Hepatocyte (in vitro differentiated cells): Measurements from ENCODE around the gene GPR153. TPM values are rescaled to one million over a fixed set of nuclear protein-coding genes. Genes with fewer than 3 reads are reported as not detected.
A peak's percentile ranks its signal among the peaks of the same experiment; 100 is the strongest.

ENCODE experiments used
- DNase-seq: peaks from one replicate; pipeline ENCODE4 v3.0.0-alpha.2; 2016; ENCODE audit warnings: low spot score
- H2AFZ ChIP-seq: fragments of 200-600 bp; sonication (generic); 2 replicates; pipeline ENCODE4 v1.6.0; 2016; ENCODE audit warnings: antibody characterized with exemption, mild to moderate bottlenecking
- H3K27ac ChIP-seq: fragments of 200-600 bp; sonication (generic); 2 replicates; pipeline ENCODE4 v1.5.1; 2016; ENCODE audit warnings: mild to moderate bottlenecking
- H3K27me3 ChIP-seq: fragments of 200-600 bp; sonication (generic); 2 replicates; pipeline ENCODE4 v1.6.1; 2016
- H3K36me3 ChIP-seq: fragments of 200-600 bp; sonication (generic); replicated peaks from 2 replicates; pipeline ENCODE4 v1.5.1; 2016; ENCODE audit warnings: low read depth; ENCODE audit not compliant: insufficient read depth
- H3K4me1 ChIP-seq: fragments of 200-600 bp; sonication (generic); 2 replicates; pipeline ENCODE4 v1.5.1; 2016; ENCODE audit warnings: mild to moderate bottlenecking, moderate library complexity; ENCODE audit not compliant: insufficient read depth
- H3K4me2 ChIP-seq: fragments of 200-600 bp; sonication (generic); 2 replicates; pipeline ENCODE4 v1.6.0; 2016
- H3K4me3 ChIP-seq: fragments of 200-600 bp; sonication (generic); 2 replicates; pipeline ENCODE4 v1.5.1; 2016; ENCODE audit warnings: mild to moderate bottlenecking
- H3K79me2 ChIP-seq: fragments of 200-600 bp; sonication (generic); 2 replicates; pipeline ENCODE4 v1.6.0; 2017; ENCODE audit warnings: mild to moderate bottlenecking
- H3K9me2 ChIP-seq: fragments of 200-600 bp; sonication (generic); replicated peaks from 2 replicates; pipeline ENCODE4 v1.6.0; 2017; ENCODE audit warnings: mild to moderate bottlenecking; ENCODE audit not compliant: insufficient read depth
- H3K9me3 ChIP-seq: fragments of 200-600 bp; sonication (generic); 2 replicates; pipeline ENCODE4 v1.5.1; 2016; ENCODE audit warnings: low read depth, mild to moderate bottlenecking
- H4K20me1 ChIP-seq: fragments of 200-600 bp; sonication (generic); 2 replicates; pipeline ENCODE4 v1.6.0; 2016; ENCODE audit warnings: mild to moderate bottlenecking; ENCODE audit not compliant: insufficient read depth, poor library complexity, severe bottlenecking
- EZH2 ChIP-seq: fragments of 200-600 bp; sonication (generic); IDR thresholded peaks from 2 replicates; pipeline ENCODE4 v1.6.1; 2016; ENCODE audit warnings: antibody characterized with exemption, mild to moderate bottlenecking, borderline replicate concordance
- EZH2phosphoT487 ChIP-seq: fragments of 200-600 bp; sonication (generic); IDR thresholded peaks from one replicate; pipeline ENCODE4 v1.6.1; 2018; ENCODE audit warnings: antibody characterized with exemption, mild to moderate bottlenecking, low read depth, moderate library complexity; ENCODE audit not compliant: unreplicated experiment, severe bottlenecking
- WGBS: methylation state at CpG from one replicate; pipeline ENCODE4 v1.1.6; 2016; ENCODE audit warnings: low lambda C conversion rate; ENCODE audit errors: missing lambda C conversion rate; 5-methylcytosine and 5-hydroxymethylcytosine counted together
- polyA plus RNA-seq: library from polyadenylated mRNA; unstranded; fragments of >200 nt; fragmentation: Nextera tagmentation; extraction: Ambion mirVana; gene quantifications from 2 replicates; pipeline ENCODE4 v1.2.1, GENCODE V29; 2016
- total RNA-seq: library from RNA; depleted of rRNA; stranded (reverse); fragments of >200 nt; gene quantifications from 2 replicates; pipeline ENCODE4 v1.2.3, GENCODE V29; 2014
- TF ChIP-seq, protein P1 (sequence below): fragments of 200-600 bp; sonication (generic); IDR thresholded peaks from 2 replicates; pipeline ENCODE4 v1.5.1; 2016; ENCODE audit warnings: antibody characterized with exemption, mild to moderate bottlenecking; ENCODE audit not compliant: poor library complexity

The GPR153 gene
- total and polyA plus RNA-seq, 2 experiments from 2014 or later, result 9.1 to 13.5 TPM

DNA sequence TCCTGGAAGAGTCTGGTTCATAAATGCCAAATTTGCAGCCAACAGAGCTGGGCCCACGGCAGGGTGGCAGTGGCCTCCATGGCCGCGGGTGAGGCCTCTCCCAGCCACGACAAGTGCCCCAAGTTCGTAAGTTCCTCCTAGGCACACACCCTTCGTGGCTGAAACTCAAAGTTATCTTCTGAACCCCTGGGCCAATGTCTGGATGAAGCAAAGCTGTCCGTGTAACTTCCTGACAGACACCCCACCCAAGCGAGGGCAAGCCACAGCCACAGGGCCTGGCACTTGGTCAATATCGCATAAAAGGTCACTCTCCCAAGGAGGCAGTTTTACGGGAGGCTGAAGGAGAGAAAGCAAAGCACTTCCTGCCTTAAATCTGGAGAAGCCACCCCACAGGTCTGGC is 27.8 kb upstream of the GPR153 start:
- H3K4me1 ChIP-seq, result peaks cover 7% of the 10 kb centered on the region
- no peaks in the 10 kb centered on the region for H4K20me1 ChIP-seq
- H3K27ac ChIP-seq, result no peak overlapping the region
- TF ChIP-seq, protein P1, sequence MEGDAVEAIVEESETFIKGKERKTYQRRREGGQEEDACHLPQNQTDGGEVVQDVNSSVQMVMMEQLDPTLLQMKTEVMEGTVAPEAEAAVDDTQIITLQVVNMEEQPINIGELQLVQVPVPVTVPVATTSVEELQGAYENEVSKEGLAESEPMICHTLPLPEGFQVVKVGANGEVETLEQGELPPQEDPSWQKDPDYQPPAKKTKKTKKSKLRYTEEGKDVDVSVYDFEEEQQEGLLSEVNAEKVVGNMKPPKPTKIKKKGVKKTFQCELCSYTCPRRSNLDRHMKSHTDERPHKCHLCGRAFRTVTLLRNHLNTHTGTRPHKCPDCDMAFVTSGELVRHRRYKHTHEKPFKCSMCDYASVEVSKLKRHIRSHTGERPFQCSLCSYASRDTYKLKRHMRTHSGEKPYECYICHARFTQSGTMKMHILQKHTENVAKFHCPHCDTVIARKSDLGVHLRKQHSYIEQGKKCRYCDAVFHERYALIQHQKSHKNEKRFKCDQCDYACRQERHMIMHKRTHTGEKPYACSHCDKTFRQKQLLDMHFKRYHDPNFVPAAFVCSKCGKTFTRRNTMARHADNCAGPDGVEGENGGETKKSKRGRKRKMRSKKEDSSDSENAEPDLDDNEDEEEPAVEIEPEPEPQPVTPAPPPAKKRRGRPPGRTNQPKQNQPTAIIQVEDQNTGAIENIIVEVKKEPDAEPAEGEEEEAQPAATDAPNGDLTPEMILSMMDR, result no peak
- TF ChIP-seq EZH2phosphoT487 (no peak), EZH2 (no peak)
- no peak overlapping the region for H2AFZ ChIP-seq
- H3K27me3 ChIP-seq, result no peaks in the 10 kb centered on the region
- DNase-seq, result no peak
- H3K36me3 ChIP-seq, result no peaks in the 10 kb centered on the region
- H3K9me3 ChIP-seq, result no peaks in the 10 kb centered on the region
- H3K4me3 ChIP-seq, result no peak overlapping the region
- no peaks in the 10 kb centered on the region for H3K9me2 ChIP-seq
- no peak overlapping the region for H3K4me2 ChIP-seq
- WGBS, result 88% methylated on average over 10 of the region's 10 CpGs
- no peaks in the 10 kb centered on the region for H3K79me2 ChIP-seq

GRCh38 chr1:6288026-6288425 is 27.1 kb upstream of the GPR153 start:
- Histone ChIP-seq H3K9me2 (no peaks in the 10 kb centered on the region), H4K20me1 (no peaks in the 10 kb centered on the region), H3K4me1 (peaks cover 7% of the 10 kb centered on the region), H3K27me3 (no peaks in the 10 kb centered on the region), H3K79me2 (no peaks in the 10 kb centered on the region), H3K4me3 (no peak overlapping the region), H3K4me2 (no peak overlapping the region), H2AFZ (no peak overlapping the region), H3K27ac (peak overlapping the region; percentile 29), H3K9me3 (no peaks in the 10 kb centered on the region), H3K36me3 (no peaks in the 10 kb centered on the region)
- WGBS, result 96% methylated on average over 14 of the region's 14 CpGs
- no peak for DNase-seq
- TF ChIP-seq EZH2 (no peak), EZH2phosphoT487 (no peak)
- TF ChIP-seq, protein P1, result no peak

DNA sequence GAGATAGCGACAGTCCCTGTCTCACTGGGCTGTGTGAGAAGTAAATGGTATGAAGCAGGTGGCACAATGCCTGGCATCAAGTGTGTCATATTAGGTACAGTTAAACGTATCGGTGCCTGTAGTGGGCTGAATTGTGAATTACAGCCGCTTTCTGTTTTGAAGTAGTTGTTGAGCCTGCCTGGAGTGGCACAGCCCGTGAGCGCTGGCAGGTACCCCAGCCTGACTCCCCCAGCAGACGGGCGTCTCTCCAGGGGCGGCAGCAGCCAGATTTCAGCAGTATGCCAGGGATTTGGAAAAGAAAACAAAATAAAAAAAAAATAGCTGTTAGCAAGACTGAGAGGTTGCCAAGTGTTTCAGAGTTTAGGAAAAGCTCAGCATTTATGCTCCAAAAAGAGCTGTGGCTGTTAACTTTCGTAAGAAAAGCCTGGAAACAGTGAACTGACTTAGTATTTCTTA is 26.6 kb upstream of the GPR153 start:
- H3K27me3 ChIP-seq, result no peaks in the 10 kb centered on the region
- TF ChIP-seq EZH2phosphoT487 (no peak), EZH2 (no peak)
- TF ChIP-seq, protein P1, result no peak

DNA sequence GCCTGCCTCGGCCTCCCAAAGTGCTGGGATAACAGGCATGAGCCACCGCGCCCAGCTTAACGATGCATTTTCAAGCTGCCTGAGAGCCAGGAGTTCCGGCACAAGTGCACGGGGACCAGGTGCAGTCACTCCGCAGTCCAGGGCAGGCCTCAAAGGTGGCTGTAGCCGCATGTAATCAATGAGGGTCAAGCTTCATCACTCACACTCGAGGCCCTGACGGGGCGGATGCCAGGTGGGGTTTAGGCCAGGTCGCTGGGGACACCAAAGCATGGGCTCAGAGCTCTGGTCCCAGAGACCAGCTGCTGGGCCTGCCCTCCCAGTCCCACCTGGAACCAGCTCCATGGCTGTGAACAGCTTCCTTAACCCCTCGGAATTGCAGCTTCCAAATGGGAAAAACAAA is 26.1 kb upstream of the GPR153 start:
- H3K4me1 ChIP-seq, result peaks cover 7% of the 10 kb centered on the region
- TF ChIP-seq EZH2, result no peak
- no peak for TF ChIP-seq EZH2phosphoT487
- TF ChIP-seq, protein P1, result no peak
- no peaks in the 10 kb centered on the region for H3K9me2 ChIP-seq
- no peak overlapping the region for H3K4me3 ChIP-seq
- no peak overlapping the region for H2AFZ ChIP-seq
- WGBS, result 91% methylated on average over 13 of the region's 13 CpGs
- no peaks in the 10 kb centered on the region for H3K36me3 ChIP-seq
- DNase-seq, result no peak
- H3K79me2 ChIP-seq, result no peaks in the 10 kb centered on the region
- H3K4me2 ChIP-seq, result no peak overlapping the region
- no peaks in the 10 kb centered on the region for H3K27me3 ChIP-seq
- H3K27ac ChIP-seq, result no peak overlapping the region
- no peaks in the 10 kb centered on the region for H4K20me1 ChIP-seq
- H3K9me3 ChIP-seq, result no peaks in the 10 kb centered on the region

More for the DNA sequence above, 26.6 kb upstream of the GPR153 start:
- H3K36me3 ChIP-seq, result no peaks in the 10 kb centered on the region
- H3K4me3 ChIP-seq, result no peak overlapping the region
- peaks cover 7% of the 10 kb centered on the region for H3K4me1 ChIP-seq
- H3K4me2 ChIP-seq, result no peak overlapping the region
- no peaks in the 10 kb centered on the region for H4K20me1 ChIP-seq
- peak; percentile 43 for DNase-seq
- H3K79me2 ChIP-seq, result no peaks in the 10 kb centered on the region
- no peaks in the 10 kb centered on the region for H3K9me2 ChIP-seq
- WGBS, result 83% methylated on average over 10 of the region's 10 CpGs
- H3K27ac ChIP-seq, result peak overlapping the region; percentile 29
- H3K9me3 ChIP-seq, result no peaks in the 10 kb centered on the region
- no peak overlapping the region for H2AFZ ChIP-seq
